ENCODE measurements around the gene DDI2. TPM values are rescaled to one million over a fixed set of nuclear protein-coding genes. Genes with fewer than 3 reads are reported as not detected.
A peak's percentile ranks its signal among the peaks of the same experiment; 100 is the strongest.

DDI2 gene
- total and polyA plus RNA-seq, 10 of the 15 experiments (the other 5 are each of a cell fraction or from before 2014, with no cell fraction given), result 3.3 to 33.1 (median 11.6) TPM

- TF ChIP-seq BACH1 (IDR thresholded peaks at IDR 0.05; ENCODE audit: borderline replicate concordance) (peak; percentile 92), CTCF (IDR thresholded peaks at IDR 0.05 in 2 of 3, conservative IDR thresholded peaks at IDR 0.05 in 1 of 3; ENCODE audit: control insufficient read depth in 2 of 3, extremely low read depth in 1 of 3, insufficient read depth in 1 of 3, low read depth in 3 of 3, low read length in 3 of 3) (no peak), RCOR1 (conservative IDR thresholded peaks at IDR 0.05; ENCODE audit: low read depth, low read length) (no peak), PKNOX1 (IDR thresholded peaks at IDR 0.05) (no peak), LARP7 (IDR thresholded peaks at IDR 0.05) (peak; percentile 93), NR2C2 (IDR thresholded peaks at IDR 0.05; ENCODE audit: borderline replicate concordance, control insufficient read depth, insufficient read length, low read depth) (no peak), SPI1 (IDR thresholded peaks at IDR 0.05; ENCODE audit: borderline replicate concordance, insufficient read depth, low read depth, low read length) (peak; percentile 6; the same call in 1 of the 2 replicates), POLR2AphosphoS2 (IDR thresholded peaks at IDR 0.05; ENCODE audit: low read depth, low read length) (peak; percentile 63; the same call in 1 of the 2 replicates), NKRF (conservative IDR thresholded peaks at IDR 0.05) (peak; percentile 89), IKZF1 (conservative IDR thresholded peaks at IDR 0.05) (peak; percentile 94), ZNF207 (IDR thresholded peaks at IDR 0.05; ENCODE audit: borderline replicate concordance) (0 out of 2 replicates have a peak, but pooled peaks have one; percentile 37), NR2C1 (IDR thresholded peaks at IDR 0.05) (peak; percentile 64), PAX8 (IDR thresholded peaks at IDR 0.05) (no peak), CREM (IDR thresholded peaks at IDR 0.05; ENCODE audit: low read depth) (no peak), SIX5 (IDR thresholded peaks at IDR 0.05; ENCODE audit: low read depth, low read length, severe bottlenecking) (peak; percentile 17), POLR2A (IDR thresholded peaks at IDR 0.05; ENCODE audit: low read depth, low read length) (peak; percentile 95), NFYB (IDR thresholded peaks at IDR 0.05; ENCODE audit: insufficient read depth, low read depth, low read length) (peak; percentile 36; the same call in 1 of the 2 replicates), ZNF24 (IDR thresholded peaks at IDR 0.05) (0 out of 2 replicates have a peak, but pooled peaks have one; percentile 52), MYC (IDR thresholded peaks at IDR 0.05; ENCODE audit: insufficient read depth, insufficient read length, insufficient replicate concordance, low read length, severe bottlenecking) (peak; percentile 54), E2F4 (IDR thresholded peaks at IDR 0.05; ENCODE audit: low read depth, low read length) (no peak), BMI1 (IDR thresholded peaks at IDR 0.05; ENCODE audit: borderline replicate concordance) (no peak)
These were observed at the start of gene DDI2 (continued) for GRCh38 chr1:15617173-15618076.

Data from GM12878 (cell line).